CD4-positive, alpha-beta T cell (primary cell): ENCODE data around the gene ADAMTS17. TPM values are rescaled to one million over a fixed set of nuclear protein-coding genes. Genes with fewer than 3 reads are reported as not detected.

Experiments used
- ATAC-seq: fragments of 200-7000 bp; cut with Tn5 transposase; one replicate; pipeline ENCODE4 v1.10.0; 2022; ENCODE audit warnings: mild to moderate bottlenecking; ENCODE audit not compliant: poor library complexity
- CTCF ChIA-PET: fragments of 350-600 bp; sonication (Branson Sonifier 250); formaldehyde crosslinking; loops from one replicate; lab custom pipeline; 2021; ENCODE audit warnings: antibody characterized with exemption, inconsistent platforms; lab: Charles Lee
- POLR2A ChIA-PET: fragments of 350-600 bp; sonication (Branson Sonifier 250); formaldehyde crosslinking; loops from one replicate; lab custom pipeline; 2021; ENCODE audit warnings: antibody characterized with exemption, inconsistent platforms; lab: Charles Lee
- DNase-seq, 14 experiments: peaks; one replicate each; pipeline ENCODE4 v3.0.0-alpha.2; 2013 to 2020; ENCODE audit warnings: mixed read lengths in 2 of 14
- H3K27ac ChIP-seq, 2 donors: one replicate each; pipeline versions ENCODE4 v1.5.1 to v1.7.0; 2013; ENCODE audit warnings: low read length in 2 of 2, low read depth in 1 of 2, mild to moderate bottlenecking in 1 of 2
- H3K27me3 ChIP-seq, 2 experiments: 1 replicate in 1 of 2; 2 replicates in 1 of 2; pipeline versions ENCODE4 v1.6.1 to v1.7.0; 2013; ENCODE audit warnings: low read length in 2 of 2, control low read depth in 1 of 2, mild to moderate bottlenecking in 1 of 2, moderate library complexity in 1 of 2; ENCODE audit not compliant: insufficient read depth in 2 of 2, control insufficient read depth in 1 of 2
- H3K36me3 ChIP-seq: one replicate; pipeline ENCODE4 v1.6.1; 2013; ENCODE audit warnings: low read length, control low read depth; ENCODE audit not compliant: insufficient read depth
- H3K4me1 ChIP-seq: one replicate; pipeline ENCODE4 v1.6.1; 2013; ENCODE audit warnings: low read length, control low read depth; ENCODE audit not compliant: insufficient read depth
- H3K4me3 ChIP-seq: one replicate; pipeline ENCODE4 v1.5.1; 2013; ENCODE audit warnings: mild to moderate bottlenecking, low read length, moderate library complexity
- H3K9me3 ChIP-seq, 2 experiments: 1 replicate in 1 of 2; 2 replicates in 1 of 2; pipeline versions ENCODE4 v1.6.1 to v1.7.0; 2013; ENCODE audit warnings: low read length in 2 of 2, mild to moderate bottlenecking in 2 of 2, control low read depth in 1 of 2, moderate library complexity in 1 of 2; ENCODE audit not compliant: control insufficient read depth in 1 of 2, insufficient read depth in 1 of 2
- H3K27ac Mint-ChIP-seq: one replicate; pipeline ENCODE4 v1.8.0; 2020; ENCODE audit warnings: mixed read lengths
- H3K27me3 Mint-ChIP-seq: one replicate; pipeline ENCODE4 v1.8.0; 2021; ENCODE audit warnings: mixed read lengths
- H3K36me3 Mint-ChIP-seq: one replicate; pipeline ENCODE4 v1.8.0; 2021; ENCODE audit warnings: low read depth, mixed read lengths
- H3K4me1 Mint-ChIP-seq: one replicate; pipeline ENCODE4 v1.8.0; 2021; ENCODE audit warnings: low read depth, mixed read lengths
- H3K4me3 Mint-ChIP-seq: one replicate; pipeline ENCODE4 v1.8.0; 2020; ENCODE audit warnings: mild to moderate bottlenecking, mixed read lengths
- H3K9me3 Mint-ChIP-seq: one replicate; pipeline ENCODE4 v1.8.0; 2020; ENCODE audit warnings: mixed read lengths
- CTCF ChIP-seq: fragments of 200-600 bp; IDR thresholded peaks from one replicate; pipeline ENCODE4 v1.8.0; 2022; ENCODE audit warnings: antibody characterized with exemption, mild to moderate bottlenecking
- intact Hi-C, 2 experiments: fragments of 100-400 bp; cut with DNase I in 1 of 2; cut with micrococcal nuclease in 1 of 2; formaldehyde crosslinking; loops; one replicate each; pipeline versions ENCODE4 v1.15.1 to v1.9.0; 2023 to 2025; cut with DNase I, micrococcal nuclease
- total RNA-seq, 174 experiments: library from RNA in 2 of 174; stranded (reverse) in 2 of 174; gene quantifications; one replicate each; pipeline ENCODE4 v1.2.3 and lab custom pipeline; 2021 to 2026

The ADAMTS17 gene
- total RNA-seq, 2 experiments from 2014 or later: 9.9 to 13.2 TPM

DNA sequence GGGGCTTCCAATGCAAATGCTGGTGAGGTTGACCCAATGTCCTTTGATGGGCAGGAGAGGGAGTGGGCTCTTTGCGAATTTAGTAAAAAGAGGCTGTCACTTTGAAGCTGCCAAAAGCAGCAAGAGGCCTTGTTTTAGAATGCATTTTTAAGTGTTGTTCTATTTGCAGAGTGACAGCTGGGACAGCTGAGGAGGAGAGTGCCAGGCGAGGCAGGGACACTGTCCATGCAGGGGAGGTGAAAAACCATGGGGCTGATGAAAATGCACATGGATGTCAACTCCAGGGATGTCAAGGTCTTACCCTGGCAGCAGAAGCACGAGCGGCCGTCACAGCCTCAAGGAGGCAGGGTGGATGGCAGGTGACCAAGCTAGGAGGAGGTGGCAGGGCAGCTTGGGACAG, 279.8 kb downstream of the ADAMTS17 start:
- no peak for TF ChIP-seq CTCF
- no peaks in the 10 kb centered on the region for H3K4me1 ChIP-seq
- intact Hi-C loops: no loop called here
- no peaks in the 10 kb centered on the region for H3K36me3 ChIP-seq
- no peaks in the 10 kb centered on the region for H3K27me3 Mint-ChIP-seq
- no peaks in the 10 kb centered on the region for H3K4me1 Mint-ChIP-seq
- H3K9me3 Mint-ChIP-seq: no peaks in the 10 kb centered on the region
- ChIA-PET POLR2A (no interaction called here), CTCF (no interaction called here)
- H3K4me3 Mint-ChIP-seq: no peak overlapping the region
- DNase-seq (no peak), ATAC-seq (no peak)
- no peak overlapping the region for H3K27ac ChIP-seq
- H3K36me3 Mint-ChIP-seq: no peaks in the 10 kb centered on the region
- no peak overlapping the region for H3K27ac Mint-ChIP-seq
- H3K27me3 ChIP-seq: no peaks in the 10 kb centered on the region
- no peaks in the 10 kb centered on the region for H3K9me3 ChIP-seq
- H3K4me3 ChIP-seq: no peak overlapping the region

- H3K36me3 Mint-ChIP-seq: no peaks in the 10 kb centered on the region
- Histone ChIP-seq H3K4me3 (no peak overlapping the region), H3K27me3 (no peaks in the 10 kb centered on the region), H3K27ac (no peak overlapping the region), H3K4me1 (no peaks in the 10 kb centered on the region), H3K36me3 (no peaks in the 10 kb centered on the region), H3K9me3 (no peaks in the 10 kb centered on the region)
- ChIA-PET CTCF (no interaction called here), POLR2A (no interaction called here)
- DNase-seq (no peak), ATAC-seq (no peak)
- intact Hi-C loops: no loop called here
- TF ChIP-seq CTCF: no peak
- H3K4me1 Mint-ChIP-seq: no peaks in the 10 kb centered on the region
- H3K9me3 Mint-ChIP-seq: no peaks in the 10 kb centered on the region
- no peak overlapping the region for H3K27ac Mint-ChIP-seq
- no peaks in the 10 kb centered on the region for H3K27me3 Mint-ChIP-seq
- no peak overlapping the region for H3K4me3 Mint-ChIP-seq
Observed at GRCh38 chr15:100060276-100060926, 281.4 kb downstream of the ADAMTS17 start.

DNA sequence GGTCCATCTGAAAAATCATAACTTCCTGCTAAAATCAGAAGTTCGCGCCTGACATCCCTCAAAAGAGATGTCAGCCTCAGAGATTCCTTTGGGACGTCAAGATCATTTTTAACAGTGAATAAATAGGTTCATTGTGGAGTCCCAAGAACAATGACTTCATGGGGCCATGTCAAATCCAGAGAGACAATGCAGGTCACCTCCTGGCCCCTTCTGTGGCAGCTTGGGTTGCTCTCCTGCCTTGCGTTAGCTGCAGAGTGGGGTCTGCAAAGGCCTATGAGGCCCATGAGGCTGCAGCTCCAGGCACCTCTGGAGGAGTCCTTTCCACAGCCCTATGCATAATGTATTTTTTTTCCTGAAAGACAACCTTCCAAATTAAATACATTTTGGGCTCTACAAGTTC, 282.3 kb downstream of the ADAMTS17 start:
- H3K27me3 Mint-ChIP-seq: no peaks in the 10 kb centered on the region

More for the DNA sequence above, 282.3 kb downstream of the ADAMTS17 start:
- no peaks in the 10 kb centered on the region for H3K36me3 ChIP-seq
- ChIA-PET CTCF (no interaction called here), POLR2A (no interaction called here)
- no peak overlapping the region for H3K4me3 ChIP-seq
- H3K4me3 Mint-ChIP-seq: no peak overlapping the region
- H3K4me1 Mint-ChIP-seq: no peaks in the 10 kb centered on the region
- ATAC-seq (no peak), DNase-seq (no peak)
- no peaks in the 10 kb centered on the region for H3K9me3 Mint-ChIP-seq
- H3K36me3 Mint-ChIP-seq: no peaks in the 10 kb centered on the region
- H3K9me3 ChIP-seq: no peaks in the 10 kb centered on the region
- H3K27ac Mint-ChIP-seq: no peak overlapping the region
- intact Hi-C loops: loop anchor here in 1 of 2 experiments (10.0 kb wide), 1 partner anchor 45 kb away; no protein-coding TSS in a partner anchor
- no peaks in the 10 kb centered on the region for H3K4me1 ChIP-seq
- H3K27me3 ChIP-seq: no peaks in the 10 kb centered on the region
- TF ChIP-seq CTCF: no peak
- H3K27ac ChIP-seq: no peak overlapping the region
